GM21367 (cell line): ENCODE data around the gene GPR132.
"Not testable (repeated sequence)": the region's sequence is repeated elsewhere in the genome, so short reads cannot be mapped to it uniquely, and the experiment has no call there.

Source experiments
- ATAC-seq: cut with Tn5 transposase; IDR thresholded peaks from one replicate; pipeline ENCODE4 v1.9.1; 2021; ENCODE audit not compliant: unreplicated experiment

Gene GPR132

GRCh38 chr14:105045710-105046326 lies 19.4 kb downstream of the GPR132 start:
- peak; percentile 47 for ATAC-seq

GRCh38 chr14:105043641-105044040 lies 21.6 kb downstream of the GPR132 start:
- no peak for ATAC-seq

GRCh38 chr14:105042813-105043212 lies 22.4 kb downstream of the GPR132 start:
- ATAC-seq = no peak

- no peak for ATAC-seq
Measured at GRCh38 chr14:105041841-105042765, 23.1 kb downstream of the GPR132 start.

GRCh38 chr14:105039458-105040205 lies 25.6 kb downstream of the GPR132 start:
- ATAC-seq = no peak

- not testable (repeated sequence) for ATAC-seq
Measured at GRCh38 chr14:105035616-105036015, 29.6 kb downstream of the GPR132 start.

- no peak for ATAC-seq
Measured at GRCh38 chr14:105034315-105035039, 30.8 kb downstream of the GPR132 start.

- ATAC-seq = not testable (repeated sequence)
Measured at GRCh38 chr14:105033412-105033900, 31.8 kb downstream of the GPR132 start.

- not testable (repeated sequence) for ATAC-seq
Measured at GRCh38 chr14:105032451-105032901, 32.8 kb downstream of the GPR132 start.

GRCh38 chr14:105030836-105031396 lies 34.3 kb downstream of the GPR132 start:
- ATAC-seq = no peak

GRCh38 chr14:105030194-105030593 lies 35.0 kb downstream of the GPR132 start:
- ATAC-seq = no peak

- no peak for ATAC-seq
Measured at GRCh38 chr14:105029402-105029801, 35.8 kb downstream of the GPR132 start.

GRCh38 chr14:105028251-105028927 lies 36.8 kb downstream of the GPR132 start:
- ATAC-seq = no peak

- not testable (repeated sequence) for ATAC-seq
Measured at GRCh38 chr14:105027718-105028117, 37.5 kb downstream of the GPR132 start.

- ATAC-seq = no peak
Measured at GRCh38 chr14:105026802-105027563, 38.2 kb downstream of the GPR132 start.

GRCh38 chr14:105026033-105026785 lies 39.0 kb downstream of the GPR132 start:
- ATAC-seq = no peak

- ATAC-seq = no peak
Measured at GRCh38 chr14:105025429-105025828, 39.8 kb downstream of the GPR132 start.

- ATAC-seq = no peak
Measured at GRCh38 chr14:105023791-105024480, 41.3 kb downstream of the GPR132 start.
